GM13977 (cell line): Measurements from ENCODE around the gene NBAS.
"Not testable (repeated sequence)": the region's sequence is repeated elsewhere in the genome, so short reads cannot be mapped to it uniquely, and the experiment has no call there.

ENCODE experiments used
- DNase-seq: peaks from one replicate; pipeline ENCODE4 v3.0.0; 2012; ENCODE audit warnings: low spot score
- in situ Hi-C: fragments of 300-500 bp; cut with MboI; formaldehyde crosslinking; loops from one replicate; pipeline ENCODE4 v1.12.0; 2022; ENCODE audit warnings: low sequenced_read_pairs, low pct_unique_long_range_greater_than_20kb, mixed read lengths, inconsistent platforms; ENCODE audit not compliant: unreplicated experiment
- TF ChIP-seq, protein P1 (sequence below): IDR thresholded peaks from 2 replicates; pipeline ENCODE4 v1.5.1; 2012; ENCODE audit warnings: mild to moderate bottlenecking, control low read depth; ENCODE audit not compliant: insufficient read depth; ENCODE audit errors: extremely low read depth, missing control alignments

Gene NBAS

DNA sequence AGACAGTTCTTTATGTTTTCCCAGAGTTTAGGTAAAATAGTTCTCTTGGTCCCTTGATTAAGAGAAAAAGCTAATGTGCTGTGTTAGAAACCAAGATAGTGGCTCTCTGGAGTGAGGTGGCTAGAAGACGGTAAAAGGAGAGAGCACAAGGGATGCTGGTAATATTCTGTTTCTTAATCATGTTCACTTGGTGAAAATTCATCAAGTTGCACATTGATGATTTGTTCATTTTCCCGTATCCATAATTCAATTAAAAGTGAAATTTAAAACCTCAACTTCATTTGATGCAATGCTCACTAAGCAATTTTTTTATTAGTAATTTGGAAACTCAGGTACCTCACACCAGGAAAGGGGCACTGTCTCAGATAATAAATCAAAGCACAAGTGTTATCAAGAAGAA, 113.8 kb downstream of the NBAS start:
- TF ChIP-seq, protein P1, sequence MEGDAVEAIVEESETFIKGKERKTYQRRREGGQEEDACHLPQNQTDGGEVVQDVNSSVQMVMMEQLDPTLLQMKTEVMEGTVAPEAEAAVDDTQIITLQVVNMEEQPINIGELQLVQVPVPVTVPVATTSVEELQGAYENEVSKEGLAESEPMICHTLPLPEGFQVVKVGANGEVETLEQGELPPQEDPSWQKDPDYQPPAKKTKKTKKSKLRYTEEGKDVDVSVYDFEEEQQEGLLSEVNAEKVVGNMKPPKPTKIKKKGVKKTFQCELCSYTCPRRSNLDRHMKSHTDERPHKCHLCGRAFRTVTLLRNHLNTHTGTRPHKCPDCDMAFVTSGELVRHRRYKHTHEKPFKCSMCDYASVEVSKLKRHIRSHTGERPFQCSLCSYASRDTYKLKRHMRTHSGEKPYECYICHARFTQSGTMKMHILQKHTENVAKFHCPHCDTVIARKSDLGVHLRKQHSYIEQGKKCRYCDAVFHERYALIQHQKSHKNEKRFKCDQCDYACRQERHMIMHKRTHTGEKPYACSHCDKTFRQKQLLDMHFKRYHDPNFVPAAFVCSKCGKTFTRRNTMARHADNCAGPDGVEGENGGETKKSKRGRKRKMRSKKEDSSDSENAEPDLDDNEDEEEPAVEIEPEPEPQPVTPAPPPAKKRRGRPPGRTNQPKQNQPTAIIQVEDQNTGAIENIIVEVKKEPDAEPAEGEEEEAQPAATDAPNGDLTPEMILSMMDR = no peak
- in situ Hi-C loops = no loop called here
- no peak for DNase-seq

DNA sequence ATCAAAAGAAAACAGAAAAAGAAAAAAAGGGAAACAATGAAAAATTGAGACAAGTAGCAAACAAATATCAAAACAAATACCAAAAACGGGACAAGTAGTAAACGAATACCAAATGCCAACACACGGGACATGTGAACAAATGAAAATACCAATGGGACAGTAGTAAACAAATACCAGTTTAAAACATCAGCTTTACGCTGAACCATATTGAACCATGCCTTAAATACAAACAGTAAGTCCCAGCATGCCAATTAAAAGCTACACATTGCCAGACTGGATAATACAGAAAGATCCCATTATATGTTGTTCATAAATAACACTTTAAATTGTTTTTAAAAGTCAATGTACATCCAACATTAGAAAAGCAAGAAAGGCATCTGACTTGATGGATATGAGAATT, 114.2 kb downstream of the NBAS start:
- DNase-seq = no peak
- TF ChIP-seq, protein P1 = no peak
- in situ Hi-C loops = no loop called here

DNA sequence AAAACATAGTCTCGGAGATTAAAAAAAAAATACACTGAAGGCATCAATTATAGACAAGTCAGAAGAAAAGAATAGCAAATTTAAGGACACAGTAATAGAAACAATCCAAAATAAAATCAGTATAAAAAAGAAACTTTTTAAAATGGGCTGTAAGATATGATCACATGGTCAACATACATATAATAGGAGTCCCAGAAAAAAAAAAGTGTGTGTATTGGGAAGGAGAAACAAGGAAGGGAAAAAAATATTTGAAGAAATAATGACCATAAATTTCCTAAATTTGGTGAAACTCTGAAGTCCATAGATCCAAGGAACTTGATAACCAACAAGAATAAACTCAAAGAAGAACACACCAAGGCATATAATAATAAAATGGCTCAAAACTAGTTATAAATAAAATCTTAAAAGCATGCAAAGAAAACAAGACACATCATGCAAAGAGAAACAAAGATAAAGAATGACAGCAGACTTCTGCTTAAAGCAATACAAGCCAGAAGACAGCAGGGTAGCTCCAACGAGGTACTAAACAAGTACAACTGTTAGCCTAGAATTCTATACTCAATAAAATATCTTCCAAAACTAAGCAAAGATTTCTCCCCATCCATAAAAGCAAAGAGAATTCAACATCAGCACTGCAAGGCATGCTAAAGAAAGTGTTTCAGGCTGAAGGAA, 115.1 kb downstream of the NBAS start:
- no peak for DNase-seq
- TF ChIP-seq, protein P1 = no peak
- in situ Hi-C loops = no loop called here

DNA sequence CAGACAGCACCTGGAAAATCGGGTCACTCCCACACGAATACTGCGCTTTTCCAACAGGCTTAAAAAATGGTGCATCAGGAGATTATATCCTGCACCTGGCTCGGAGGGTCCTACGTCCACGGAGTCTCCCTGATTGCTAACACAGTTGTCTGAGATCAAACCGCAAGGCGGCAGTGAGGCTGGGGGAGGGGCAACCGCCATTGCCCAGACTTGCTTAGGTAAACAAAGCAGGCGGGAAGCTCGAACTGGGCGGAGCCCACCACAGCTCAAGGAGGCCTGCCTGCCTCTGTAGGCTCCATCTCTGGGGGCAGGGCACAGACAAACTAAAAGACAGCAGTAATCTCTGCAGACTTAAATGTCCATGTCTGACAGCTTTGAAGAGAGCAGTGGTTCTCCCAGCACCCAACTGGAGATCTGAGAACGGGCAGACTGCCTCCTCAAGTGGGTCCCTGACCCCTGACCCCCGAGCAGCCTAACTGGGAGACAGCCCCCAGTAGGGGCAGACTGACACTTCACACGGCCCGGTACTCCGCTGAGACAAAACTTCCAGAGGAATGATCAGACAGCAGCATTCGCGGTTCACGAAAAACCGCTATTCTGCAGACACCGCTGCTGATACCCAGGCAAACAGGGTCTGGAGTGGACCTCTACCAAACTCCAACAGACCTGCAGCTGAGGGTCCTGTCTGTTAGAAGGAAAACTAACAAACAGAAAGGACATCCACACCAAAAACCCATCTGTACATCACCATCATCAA, 121.2 kb downstream of the NBAS start:
- DNase-seq, in situ Hi-C loops: not testable (repeated sequence)

DNA sequence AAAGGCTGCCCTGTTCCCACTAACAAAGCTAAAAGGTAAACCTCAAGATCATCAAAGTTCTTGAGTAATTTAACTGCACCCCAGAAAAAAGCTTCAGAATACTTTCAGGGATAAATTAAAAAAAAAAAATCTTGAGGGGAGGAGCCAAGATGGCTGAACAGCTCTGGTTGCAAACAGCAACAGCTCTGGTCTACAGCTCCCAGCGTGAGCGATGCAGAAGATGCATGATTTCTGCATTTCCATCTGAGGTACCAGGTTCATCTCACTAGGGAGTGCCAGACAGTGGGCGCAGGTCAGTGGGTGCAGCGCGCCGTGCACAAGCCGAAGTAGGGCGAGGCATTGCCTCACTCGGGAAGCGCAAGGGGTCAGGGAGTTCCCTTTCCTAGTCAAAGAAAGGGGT, 121.8 kb downstream of the NBAS start:
- in situ Hi-C loops, DNase-seq: not testable (repeated sequence)

DNA sequence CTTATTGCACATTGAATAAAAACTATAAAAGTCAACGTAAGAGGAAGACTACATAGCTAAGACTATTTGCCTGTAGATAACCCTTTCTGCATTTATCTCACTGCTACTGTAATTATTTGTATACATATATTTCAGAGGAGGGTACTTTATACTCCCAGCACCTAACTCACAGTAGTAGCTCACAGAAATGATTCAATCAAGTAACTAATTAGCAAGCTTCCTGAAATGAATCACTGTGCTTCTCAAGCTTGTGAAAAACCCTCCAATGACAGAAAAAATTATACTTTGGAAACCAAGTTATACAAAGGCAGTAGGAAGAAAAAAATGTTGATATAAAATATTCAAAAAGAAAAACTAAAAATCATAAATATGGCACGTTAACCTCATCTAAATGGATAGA, 124.9 kb downstream of the NBAS start:
- no peak for DNase-seq
- TF ChIP-seq, protein P1 = no peak
- in situ Hi-C loops = no loop called here

DNA sequence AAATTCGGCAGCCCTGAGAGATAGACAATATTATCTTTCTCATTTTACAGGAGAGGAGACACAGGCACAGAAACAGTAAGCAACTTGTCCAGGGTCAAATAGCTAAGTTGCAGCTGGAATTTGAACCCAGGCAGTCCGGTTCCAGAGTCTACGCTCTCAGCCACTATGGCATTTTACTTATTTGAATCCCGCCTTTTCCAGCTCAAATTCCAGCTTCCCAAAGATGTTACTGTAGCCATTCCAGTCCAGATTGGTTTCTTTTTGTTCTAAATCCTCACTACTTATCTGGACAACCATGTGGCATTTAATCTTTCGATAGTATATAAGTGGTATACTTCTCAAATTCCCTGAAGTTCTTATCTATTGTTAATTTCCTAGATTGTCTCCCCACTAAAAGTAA, 125.7 kb downstream of the NBAS start:
- TF ChIP-seq, protein P1 = no peak
- DNase-seq = no peak
- in situ Hi-C loops = no loop called here
